Astrocyte (in vitro differentiated cells and primary cell): ENCODE measurements around the gene GMPPA.

ENCODE experiments used
- EZH2 ChIP-seq: IDR thresholded peaks from 2 replicates; pipeline ENCODE4 v1.6.1; 2012; ENCODE audit warnings: mild to moderate bottlenecking, low read length, inconsistent platforms; ENCODE audit not compliant: insufficient read depth
- TF ChIP-seq, protein P1 (sequence below): IDR thresholded peaks from 2 replicates; pipeline ENCODE4 v1.5.1; 2011; ENCODE audit warnings: low read depth, mild to moderate bottlenecking, inconsistent platforms, low read length, moderate library complexity; ENCODE audit not compliant: insufficient read depth

DNA sequence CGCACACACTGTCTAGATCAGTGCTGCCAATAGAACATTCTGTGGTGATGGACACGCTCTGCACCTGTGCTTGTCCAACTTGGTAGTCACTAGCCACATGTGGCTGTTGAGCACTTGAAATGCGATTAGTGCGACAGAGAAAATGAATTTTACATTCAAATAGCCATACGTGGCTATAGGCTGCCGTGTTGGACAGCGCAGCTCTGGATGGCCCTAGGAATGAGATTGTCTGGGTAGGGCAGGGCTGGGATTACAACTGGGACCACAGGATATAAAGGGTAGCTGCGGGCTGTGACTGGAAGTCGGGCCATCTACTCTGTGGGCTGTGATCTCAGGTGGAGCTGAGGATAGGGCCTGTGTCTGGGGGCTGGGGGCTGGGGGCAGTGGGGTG lies 20.8 kb downstream of the GMPPA start:
- TF ChIP-seq, protein P1, sequence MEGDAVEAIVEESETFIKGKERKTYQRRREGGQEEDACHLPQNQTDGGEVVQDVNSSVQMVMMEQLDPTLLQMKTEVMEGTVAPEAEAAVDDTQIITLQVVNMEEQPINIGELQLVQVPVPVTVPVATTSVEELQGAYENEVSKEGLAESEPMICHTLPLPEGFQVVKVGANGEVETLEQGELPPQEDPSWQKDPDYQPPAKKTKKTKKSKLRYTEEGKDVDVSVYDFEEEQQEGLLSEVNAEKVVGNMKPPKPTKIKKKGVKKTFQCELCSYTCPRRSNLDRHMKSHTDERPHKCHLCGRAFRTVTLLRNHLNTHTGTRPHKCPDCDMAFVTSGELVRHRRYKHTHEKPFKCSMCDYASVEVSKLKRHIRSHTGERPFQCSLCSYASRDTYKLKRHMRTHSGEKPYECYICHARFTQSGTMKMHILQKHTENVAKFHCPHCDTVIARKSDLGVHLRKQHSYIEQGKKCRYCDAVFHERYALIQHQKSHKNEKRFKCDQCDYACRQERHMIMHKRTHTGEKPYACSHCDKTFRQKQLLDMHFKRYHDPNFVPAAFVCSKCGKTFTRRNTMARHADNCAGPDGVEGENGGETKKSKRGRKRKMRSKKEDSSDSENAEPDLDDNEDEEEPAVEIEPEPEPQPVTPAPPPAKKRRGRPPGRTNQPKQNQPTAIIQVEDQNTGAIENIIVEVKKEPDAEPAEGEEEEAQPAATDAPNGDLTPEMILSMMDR: no peak
- TF ChIP-seq EZH2: no peak
